ENCODE data around the gene RPTOR. TPM values are rescaled to one million over a fixed set of nuclear protein-coding genes. Genes with fewer than 3 reads are reported as not detected.

Gene RPTOR
- polyA plus RNA-seq, 1 of the 3 experiments (the other 2 are of a cell fraction) = 14.9 TPM

- H3K9me2 ChIP-seq = no peaks in the 10 kb centered on the region
- POLR2A ChIA-PET = no interaction called here
- H2AFZ ChIP-seq (ENCODE audit: low read depth) = no peak overlapping the region
- CTCF ChIA-PET = interaction anchor here (0.7 to 2.3 kb wide), 3 partner anchors 14 to 19 kb away, joined by 3 to 7 read pairs (median 6); no protein-coding TSS in a partner anchor
- H3K4me2 ChIP-seq = no peak overlapping the region
- H3K4me1 ChIP-seq (ENCODE audit: control insufficient read depth in 1 of 2, insufficient read depth in 2 of 2, low read depth in 1 of 2, low read length in 1 of 2) = no peaks in the 10 kb centered on the region
- 96% methylated on average over 33 of the region's 35 CpGs for WGBS (ENCODE audit: low lambda C conversion rate)
- TF ChIP-seq POLR2AphosphoS5 (IDR thresholded peaks at IDR 0.05; ENCODE audit: low read depth, low read length) = no peak
- no peak for TF ChIP-seq YY1 (IDR thresholded peaks at IDR 0.05; ENCODE audit: low read depth)
- TF ChIP-seq NFIC (IDR thresholded peaks at IDR 0.05; ENCODE audit: borderline replicate concordance) = no peak
- TF ChIP-seq FOSL2 (IDR thresholded peaks at IDR 0.05; ENCODE audit: borderline replicate concordance, low read depth) = no peak
- no peak for TF ChIP-seq TCF12 (IDR thresholded peaks at IDR 0.05)
- no peak for TF ChIP-seq ZBTB33 (IDR thresholded peaks at IDR 0.05; ENCODE audit: borderline replicate concordance, low read depth)
- TF ChIP-seq SMC3 (IDR thresholded peaks at IDR 0.05; ENCODE audit: low read depth, low read length) = no peak
- TF ChIP-seq REST (IDR thresholded peaks at IDR 0.05; ENCODE audit: low read depth, low read length) = no peak
- TF ChIP-seq RCOR1 (IDR thresholded peaks at IDR 0.05; ENCODE audit: low read length) = no peak
- no peak for TF ChIP-seq TEAD4 (IDR thresholded peaks at IDR 0.05; ENCODE audit: borderline replicate concordance, insufficient read depth)
- H4K20me1 ChIP-seq (ENCODE audit: insufficient read depth) = no peaks in the 10 kb centered on the region
- H3K9ac ChIP-seq = no peak overlapping the region
- no peak for DNase-seq
- H3K9me3 ChIP-seq = no peaks in the 10 kb centered on the region
- no peaks in the 10 kb centered on the region for H3F3A ChIP-seq (replicated peaks; ENCODE audit: insufficient read depth)
- H3K27me3 ChIP-seq (ENCODE audit: insufficient read depth) = no peaks in the 10 kb centered on the region
- no peaks in the 10 kb centered on the region for H3K79me2 ChIP-seq (ENCODE audit: insufficient read depth)
- H3K36me3 ChIP-seq (replicated peaks in 1 of 2; ENCODE audit: control insufficient read depth in 1 of 2, insufficient read depth in 2 of 2, low read length in 1 of 2) = peaks cover 19 to 42% of the 10 kb centered on the region in 2 experiments
- no peak overlapping the region for H3K4me3 ChIP-seq (ENCODE audit: low read depth in 2 of 2, low read length in 1 of 2)
- H3K27ac ChIP-seq (ENCODE audit: low read depth in 2 of 2, low read length in 1 of 2) = no peak overlapping the region
Observed at GRCh38 chr17:80879723-80880647, 335.3 kb downstream of the RPTOR start.

- CTCF ChIA-PET = interaction anchor here (1.2 to 2.3 kb wide), 4 partner anchors 14 to 305 kb away, joined by 4 to 7 read pairs (median 6); no protein-coding TSS in a partner anchor
- no peak overlapping the region for H3K27ac ChIP-seq (ENCODE audit: low read depth in 2 of 2, low read length in 1 of 2)
- no peaks in the 10 kb centered on the region for H3K4me1 ChIP-seq (ENCODE audit: control insufficient read depth in 1 of 2, insufficient read depth in 2 of 2, low read depth in 1 of 2, low read length in 1 of 2)
- H3K27me3 ChIP-seq (ENCODE audit: insufficient read depth) = no peaks in the 10 kb centered on the region
- no peak overlapping the region for H3K4me3 ChIP-seq (ENCODE audit: low read depth in 2 of 2, low read length in 1 of 2)
- H3K36me3 ChIP-seq (replicated peaks in 1 of 2; ENCODE audit: control insufficient read depth in 1 of 2, insufficient read depth in 2 of 2, low read length in 1 of 2) = peaks cover 24 to 40% of the 10 kb centered on the region in 2 experiments
- no peaks in the 10 kb centered on the region for H3K9me2 ChIP-seq
- no peak overlapping the region for H2AFZ ChIP-seq (ENCODE audit: low read depth)
- no peaks in the 10 kb centered on the region for H4K20me1 ChIP-seq (ENCODE audit: insufficient read depth)
- WGBS (ENCODE audit: low lambda C conversion rate) = 96% methylated on average over 11 of the region's 11 CpGs
- no peaks in the 10 kb centered on the region for H3K9me3 ChIP-seq
- DNase-seq = no peak
- no peak overlapping the region for H3K9ac ChIP-seq
- H3K4me2 ChIP-seq = no peak overlapping the region
- H3K79me2 ChIP-seq (ENCODE audit: insufficient read depth) = no peaks in the 10 kb centered on the region
- H3F3A ChIP-seq (replicated peaks; ENCODE audit: insufficient read depth) = no peaks in the 10 kb centered on the region
- POLR2A ChIA-PET = no interaction called here
- TF ChIP-seq USF2 (IDR thresholded peaks at IDR 0.05; ENCODE audit: borderline replicate concordance, low read depth, low read length) (no peak), PBX3 (IDR thresholded peaks at IDR 0.05) (no peak), TEAD4 (IDR thresholded peaks at IDR 0.05; ENCODE audit: borderline replicate concordance, insufficient read depth) (no peak), EP300 (IDR thresholded peaks at IDR 0.05; ENCODE audit: borderline replicate concordance in 1 of 2, low read depth in 1 of 2, low read length in 1 of 2) (no peak), RAD21 (IDR thresholded peaks at IDR 0.05; ENCODE audit: low read length) (no peak), NRF1 (IDR thresholded peaks at IDR 0.05; ENCODE audit: low read depth, low read length) (no peak), NFIC (IDR thresholded peaks at IDR 0.05; ENCODE audit: borderline replicate concordance) (no peak), POLR2AphosphoS5 (IDR thresholded peaks at IDR 0.05; ENCODE audit: low read depth, low read length) (no peak), GATA2 (CRISPR knock-in tag; IDR thresholded peaks at IDR 0.05) (no peak), FOXJ3 (CRISPR knock-in tag; IDR thresholded peaks at IDR 0.05) (no peak), FOXM1 (IDR thresholded peaks at IDR 0.05; ENCODE audit: low read depth) (no peak), RFX5 (IDR thresholded peaks at IDR 0.05; ENCODE audit: low read length) (no peak), CHD2 (IDR thresholded peaks at IDR 0.05; ENCODE audit: low read length, partially characterized antibody) (no peak)
Observed at GRCh38 chr17:80880648-80880985, 336.0 kb downstream of the RPTOR start.
